OCI-LY3 (cell line): Measurements from ENCODE around the gene FGD2.

Experiments
- EZH2phosphoT487 ChIP-seq: fragments of 200-600 bp; shearing (Covaris generic); IDR thresholded peaks from 2 replicates; pipeline ENCODE4 v1.6.1; 2018; ENCODE audit warnings: antibody characterized with exemption, mixed run types, low read depth
- TF ChIP-seq, protein P1 (sequence below): fragments of 200-600, 300-600 bp; sonication (generic); IDR thresholded peaks from 2 replicates; pipeline ENCODE4 v1.5.1; 2014; ENCODE audit warnings: antibody characterized with exemption, low read length, low read depth

DNA sequence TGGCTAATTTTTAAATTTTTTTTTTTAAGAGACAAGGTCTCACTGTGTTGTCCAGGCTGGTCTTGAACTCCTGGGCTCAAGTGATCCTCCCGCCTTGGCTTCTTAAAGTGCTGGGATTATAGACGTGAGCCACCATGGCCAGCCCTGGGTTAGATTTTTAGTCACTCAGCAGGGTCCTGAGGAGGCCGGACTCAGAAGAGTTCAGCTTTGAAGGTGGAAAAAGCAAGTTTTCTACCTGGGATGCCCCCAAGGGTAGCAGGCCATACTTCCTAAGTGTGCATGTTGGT lies 44.2 kb downstream of the FGD2 start:
- TF ChIP-seq, protein P1, sequence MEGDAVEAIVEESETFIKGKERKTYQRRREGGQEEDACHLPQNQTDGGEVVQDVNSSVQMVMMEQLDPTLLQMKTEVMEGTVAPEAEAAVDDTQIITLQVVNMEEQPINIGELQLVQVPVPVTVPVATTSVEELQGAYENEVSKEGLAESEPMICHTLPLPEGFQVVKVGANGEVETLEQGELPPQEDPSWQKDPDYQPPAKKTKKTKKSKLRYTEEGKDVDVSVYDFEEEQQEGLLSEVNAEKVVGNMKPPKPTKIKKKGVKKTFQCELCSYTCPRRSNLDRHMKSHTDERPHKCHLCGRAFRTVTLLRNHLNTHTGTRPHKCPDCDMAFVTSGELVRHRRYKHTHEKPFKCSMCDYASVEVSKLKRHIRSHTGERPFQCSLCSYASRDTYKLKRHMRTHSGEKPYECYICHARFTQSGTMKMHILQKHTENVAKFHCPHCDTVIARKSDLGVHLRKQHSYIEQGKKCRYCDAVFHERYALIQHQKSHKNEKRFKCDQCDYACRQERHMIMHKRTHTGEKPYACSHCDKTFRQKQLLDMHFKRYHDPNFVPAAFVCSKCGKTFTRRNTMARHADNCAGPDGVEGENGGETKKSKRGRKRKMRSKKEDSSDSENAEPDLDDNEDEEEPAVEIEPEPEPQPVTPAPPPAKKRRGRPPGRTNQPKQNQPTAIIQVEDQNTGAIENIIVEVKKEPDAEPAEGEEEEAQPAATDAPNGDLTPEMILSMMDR: no peak
- no peak for TF ChIP-seq EZH2phosphoT487
